ENCODE results near the gene CACNA1D. TPM values are rescaled to one million over a fixed set of nuclear protein-coding genes. Genes with fewer than 3 reads are reported as not detected.

Gene CACNA1D
- total RNA-seq, 4 donors from 2014 or later = 5.7 to 38.2 (median 20.0) TPM

- Histone ChIP-seq H3K27me3 (no peaks in the 10 kb centered on the region), H3K4me1 (peaks cover 0 to 14% (median 0%) of the 10 kb centered on the region in 4 donors), H3K36me3 (no peaks in the 10 kb centered on the region), H3K27ac (no peak overlapping the region), H3K4me3 (no peak overlapping the region), H3K9me3 (no peaks in the 10 kb centered on the region)
- no peak for DNase-seq (ENCODE audit: low spot score in 2 of 2)
- 93 to 100% methylated on average over 2 of the region's 2 CpGs for WGBS, 2 donors
- TF ChIP-seq EP300 (IDR thresholded peaks at IDR 0.05) (no peak), POLR2A (IDR thresholded peaks at IDR 0.05) (no peak), CTCF (IDR thresholded peaks at IDR 0.05) (no peak)
Measured at GRCh38 chr3:53713626-53714025, 219.2 kb downstream of the CACNA1D start.

- Histone ChIP-seq H3K27me3 (no peaks in the 10 kb centered on the region), H3K4me1 (peaks cover 0 to 5% (median 0%) of the 10 kb centered on the region in 4 donors), H3K27ac (no peak overlapping the region), H3K4me3 (no peak overlapping the region), H3K36me3 (no peaks in the 10 kb centered on the region), H3K9me3 (no peaks in the 10 kb centered on the region)
- no peak for DNase-seq (ENCODE audit: low spot score in 2 of 2)
- 49 to 61% methylated on average over 5 of the region's 5 CpGs for WGBS, 2 donors
- TF ChIP-seq POLR2A (IDR thresholded peaks at IDR 0.05) (no peak), CTCF (IDR thresholded peaks at IDR 0.05) (no peak), EP300 (IDR thresholded peaks at IDR 0.05) (no peak)
Measured at GRCh38 chr3:53715815-53716483, 221.5 kb downstream of the CACNA1D start.

GRCh38 chr3:53716998-53717397, 222.6 kb downstream of the CACNA1D start:
- TF ChIP-seq CTCF (IDR thresholded peaks at IDR 0.05) = no peak
- TF ChIP-seq EP300 (IDR thresholded peaks at IDR 0.05) = no peak
- TF ChIP-seq POLR2A (IDR thresholded peaks at IDR 0.05) = no peak
- Histone ChIP-seq H3K9me3 (no peaks in the 10 kb centered on the region), H3K4me3 (no peak overlapping the region), H3K36me3 (no peaks in the 10 kb centered on the region), H3K27ac (no peak overlapping the region), H3K4me1 (peaks cover 0 to 5% (median 0%) of the 10 kb centered on the region in 4 donors), H3K27me3 (no peaks in the 10 kb centered on the region)
- no peak for DNase-seq (ENCODE audit: low spot score in 2 of 2)
- WGBS, 2 donors = 81 to 84% methylated on average over 7 of the region's 7 CpGs

- Histone ChIP-seq H3K36me3 (peaks cover 0 to 9% (median 0%) of the 10 kb centered on the region in 3 donors), H3K27me3 (no peaks in the 10 kb centered on the region), H3K9me3 (no peaks in the 10 kb centered on the region), H3K27ac (no peak overlapping the region), H3K4me3 (no peak overlapping the region), H3K4me1 (peaks cover 0 to 5% (median 0%) of the 10 kb centered on the region in 4 donors)
- TF ChIP-seq CTCF (IDR thresholded peaks at IDR 0.05) = no peak
- no peak for TF ChIP-seq EP300 (IDR thresholded peaks at IDR 0.05)
- TF ChIP-seq POLR2A (IDR thresholded peaks at IDR 0.05) = no peak
- 76 to 93% methylated on average over 14 to 16 of the region's 17 CpGs for WGBS, 2 donors
- DNase-seq (ENCODE audit: low spot score in 2 of 2) = no peak
Measured at GRCh38 chr3:53718462-53718861, 224.1 kb downstream of the CACNA1D start.

- Histone ChIP-seq H3K9me3 (no peaks in the 10 kb centered on the region), H3K4me3 (no peak overlapping the region), H3K27ac (no peak overlapping the region), H3K4me1 (peaks cover 0 to 5% (median 0%) of the 10 kb centered on the region in 4 donors), H3K27me3 (no peaks in the 10 kb centered on the region), H3K36me3 (peaks cover 0 to 13% (median 0%) of the 10 kb centered on the region in 3 donors)
- no peak for DNase-seq (ENCODE audit: low spot score in 2 of 2)
- WGBS, 2 donors = 87 to 88% methylated on average over 6 of the region's 6 CpGs
- no peak for TF ChIP-seq CTCF (IDR thresholded peaks at IDR 0.05)
- TF ChIP-seq EP300 (IDR thresholded peaks at IDR 0.05) = no peak
- TF ChIP-seq POLR2A (IDR thresholded peaks at IDR 0.05) = no peak
Measured at GRCh38 chr3:53719796-53720195, 225.4 kb downstream of the CACNA1D start.
